ENCODE data around the gene TRIM52.

DNA sequence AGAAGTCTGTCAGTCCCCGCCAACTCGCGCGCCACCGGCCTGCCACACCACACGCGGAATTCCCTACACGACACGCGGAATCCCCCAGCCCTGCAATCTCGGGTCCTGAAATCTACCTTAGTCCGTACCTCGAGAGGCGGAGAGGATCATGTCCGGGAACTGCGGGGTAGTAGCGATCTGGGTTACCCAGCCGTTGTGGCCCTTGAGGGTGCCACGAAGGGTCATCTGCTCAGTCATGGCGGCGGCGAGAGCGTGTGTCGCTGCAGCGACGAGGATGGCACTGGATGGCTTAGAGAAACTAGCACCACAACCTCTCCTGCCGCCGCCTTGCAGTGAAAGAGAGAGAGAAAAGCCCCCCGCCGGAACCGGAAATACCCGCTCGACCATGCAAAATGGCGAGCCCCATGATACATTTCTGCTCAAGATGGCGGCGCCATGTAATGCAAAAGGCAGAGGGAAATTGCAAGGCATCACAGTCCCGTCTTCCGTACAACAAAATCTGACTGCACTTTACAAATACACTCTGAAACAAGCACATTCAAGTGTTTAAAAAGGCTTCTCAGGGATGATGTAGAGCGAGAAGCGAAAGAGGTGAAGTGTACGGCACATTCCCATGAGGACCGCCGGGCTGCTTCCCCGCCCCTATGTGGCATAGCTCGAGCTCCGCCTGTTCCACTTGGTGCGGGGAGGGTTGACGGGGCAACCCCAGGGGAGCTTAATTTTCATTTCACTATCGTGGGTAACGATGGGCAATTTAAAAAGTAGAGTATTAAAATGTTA is 17.2 kb downstream of the TRIM52 start, which contains the start of gene RACK1:
- TF ChIP-seq RCOR1 (IDR thresholded peaks at IDR 0.05; ENCODE audit: insufficient replicate concordance, low read length) (no peak), POLR2A (IDR thresholded peaks at IDR 0.05; ENCODE audit: low read depth, low read length) (peak; percentile 97), RAD21 (IDR thresholded peaks at IDR 0.05; ENCODE audit: low read length) (no peak), CEBPB (IDR thresholded peaks at IDR 0.05; ENCODE audit: low read depth, low read length) (no peak), MAFK (IDR thresholded peaks at IDR 0.05; ENCODE audit: low read depth, low read length) (no peak), MXI1 (IDR thresholded peaks at IDR 0.05; ENCODE audit: borderline replicate concordance, low read depth, low read length) (peak; percentile 69; the same call in 1 of the 2 replicates), SMC3 (IDR thresholded peaks at IDR 0.05; ENCODE audit: low read depth, low read length) (no peak), RFX5 (IDR thresholded peaks at IDR 0.05; ENCODE audit: low read depth, low read length) (no peak), CHD1 (IDR thresholded peaks at IDR 0.05; ENCODE audit: low read depth, low read length) (0 out of 2 replicates have a peak, but pooled peaks have one; percentile 86), BHLHE40 (IDR thresholded peaks at IDR 0.05; ENCODE audit: low read depth, low read length) (peak; percentile 66)
- TF ChIP-seq, protein P1, sequence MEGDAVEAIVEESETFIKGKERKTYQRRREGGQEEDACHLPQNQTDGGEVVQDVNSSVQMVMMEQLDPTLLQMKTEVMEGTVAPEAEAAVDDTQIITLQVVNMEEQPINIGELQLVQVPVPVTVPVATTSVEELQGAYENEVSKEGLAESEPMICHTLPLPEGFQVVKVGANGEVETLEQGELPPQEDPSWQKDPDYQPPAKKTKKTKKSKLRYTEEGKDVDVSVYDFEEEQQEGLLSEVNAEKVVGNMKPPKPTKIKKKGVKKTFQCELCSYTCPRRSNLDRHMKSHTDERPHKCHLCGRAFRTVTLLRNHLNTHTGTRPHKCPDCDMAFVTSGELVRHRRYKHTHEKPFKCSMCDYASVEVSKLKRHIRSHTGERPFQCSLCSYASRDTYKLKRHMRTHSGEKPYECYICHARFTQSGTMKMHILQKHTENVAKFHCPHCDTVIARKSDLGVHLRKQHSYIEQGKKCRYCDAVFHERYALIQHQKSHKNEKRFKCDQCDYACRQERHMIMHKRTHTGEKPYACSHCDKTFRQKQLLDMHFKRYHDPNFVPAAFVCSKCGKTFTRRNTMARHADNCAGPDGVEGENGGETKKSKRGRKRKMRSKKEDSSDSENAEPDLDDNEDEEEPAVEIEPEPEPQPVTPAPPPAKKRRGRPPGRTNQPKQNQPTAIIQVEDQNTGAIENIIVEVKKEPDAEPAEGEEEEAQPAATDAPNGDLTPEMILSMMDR (conservative IDR thresholded peaks at IDR 0.05; ENCODE audit: low read depth, low read length), result no peak
- TF ChIP-seq, protein P2, sequence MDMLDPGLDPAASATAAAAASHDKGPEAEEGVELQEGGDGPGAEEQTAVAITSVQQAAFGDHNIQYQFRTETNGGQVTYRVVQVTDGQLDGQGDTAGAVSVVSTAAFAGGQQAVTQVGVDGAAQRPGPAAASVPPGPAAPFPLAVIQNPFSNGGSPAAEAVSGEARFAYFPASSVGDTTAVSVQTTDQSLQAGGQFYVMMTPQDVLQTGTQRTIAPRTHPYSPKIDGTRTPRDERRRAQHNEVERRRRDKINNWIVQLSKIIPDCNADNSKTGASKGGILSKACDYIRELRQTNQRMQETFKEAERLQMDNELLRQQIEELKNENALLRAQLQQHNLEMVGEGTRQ (IDR thresholded peaks at IDR 0.05; ENCODE audit: low read depth, low read length), result no peak
- TF ChIP-seq, protein P3, sequence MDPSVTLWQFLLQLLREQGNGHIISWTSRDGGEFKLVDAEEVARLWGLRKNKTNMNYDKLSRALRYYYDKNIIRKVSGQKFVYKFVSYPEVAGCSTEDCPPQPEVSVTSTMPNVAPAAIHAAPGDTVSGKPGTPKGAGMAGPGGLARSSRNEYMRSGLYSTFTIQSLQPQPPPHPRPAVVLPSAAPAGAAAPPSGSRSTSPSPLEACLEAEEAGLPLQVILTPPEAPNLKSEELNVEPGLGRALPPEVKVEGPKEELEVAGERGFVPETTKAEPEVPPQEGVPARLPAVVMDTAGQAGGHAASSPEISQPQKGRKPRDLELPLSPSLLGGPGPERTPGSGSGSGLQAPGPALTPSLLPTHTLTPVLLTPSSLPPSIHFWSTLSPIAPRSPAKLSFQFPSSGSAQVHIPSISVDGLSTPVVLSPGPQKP (IDR thresholded peaks at IDR 0.05; ENCODE audit: borderline replicate concordance, low read depth, low read length), result no peak

Measured in IMR-90 (cell line).